IMR-90 (cell line): ENCODE measurements around the gene DEPDC1. TPM values are rescaled to one million over a fixed set of nuclear protein-coding genes. Genes with fewer than 3 reads are reported as not detected.

Source experiments
- ATAC-seq: fragments of 200-7000 bp; cut with Tn5 transposase; 2 replicates; pipeline ENCODE4 v1.9.1; 2020; ENCODE audit warnings: low read depth, mild to moderate bottlenecking, moderate library complexity
- BruUV-seq: library from RNA; stranded (reverse); fragments of 400-500 nt; replicated peaks from 2 replicates; lab custom pipeline; 2021; lab: Mats Ljungman, UMichigan
- CTCF ChIA-PET: fragments of 300-600 bp; formaldehyde crosslinking; extraction: SDS; loops from one replicate; lab custom pipeline; 2021; ENCODE audit warnings: antibody characterized with exemption; lab: Yijun Ruan, JAX
- POLR2A ChIA-PET: fragments of 300-600 bp; sonication (Branson Sonifier 250); formaldehyde crosslinking; loops from one replicate; lab custom pipeline; 2022; ENCODE audit warnings: antibody characterized with exemption; ENCODE audit not compliant: unreplicated experiment; lab: Charles Lee
- DNase-seq: peaks from one replicate; pipeline ENCODE4 v3.0.0; 2013
- H2AFZ ChIP-seq: replicated peaks from 2 replicates; pipeline ENCODE3; 2013; ENCODE audit warnings: low read length, mild to moderate bottlenecking; ENCODE audit not compliant: poor library complexity
- H2AK5ac ChIP-seq: 2 replicates; pipeline ENCODE4 v1.6.1; 2013; ENCODE audit warnings: low read depth, low read length, inconsistent platforms
- H2AK9ac ChIP-seq: replicated peaks from 2 replicates; pipeline ENCODE3; 2013; ENCODE audit warnings: mild to moderate bottlenecking, low read depth, low read length, moderate library complexity; ENCODE audit not compliant: poor library complexity
- H2BK120ac ChIP-seq: 2 replicates; pipeline ENCODE4 v1.6.1; 2013; ENCODE audit warnings: low read depth, low read length, inconsistent platforms
- H2BK15ac ChIP-seq: 3 replicates; pipeline ENCODE4 v1.6.1; 2013; ENCODE audit warnings: low read depth, low read length, inconsistent platforms
- H2BK20ac ChIP-seq: 2 replicates; pipeline ENCODE4 v1.6.1; 2013; ENCODE audit warnings: low read depth, mild to moderate bottlenecking, inconsistent platforms, low read length, moderate library complexity
- H2BK5ac ChIP-seq: 2 replicates; pipeline ENCODE4 v1.6.1; 2013; ENCODE audit warnings: mild to moderate bottlenecking, low read depth, low read length, inconsistent platforms; ENCODE audit not compliant: poor library complexity, severe bottlenecking
- H3K14ac ChIP-seq: replicated peaks from 2 replicates; pipeline ENCODE4 v1.6.1; 2013; ENCODE audit warnings: low read depth, low read length, inconsistent platforms
- H3K18ac ChIP-seq: 2 replicates; pipeline ENCODE4 v1.6.1; 2013; ENCODE audit warnings: low read depth, low read length, control low read depth
- H3K23ac ChIP-seq: 2 replicates; pipeline ENCODE4 v1.6.1; 2013; ENCODE audit warnings: low read depth, low read length, inconsistent platforms
- H3K27ac ChIP-seq: 2 replicates; pipeline ENCODE4 v1.5.1; 2013; ENCODE audit warnings: mild to moderate bottlenecking, control low read depth, low read length; ENCODE audit not compliant: insufficient read depth
- H3K27me3 ChIP-seq: 2 replicates; pipeline ENCODE4 v1.6.1; 2013; ENCODE audit warnings: low read length; ENCODE audit not compliant: control insufficient read depth, insufficient read depth
- H3K36me3 ChIP-seq: 2 replicates; pipeline ENCODE4 v1.6.1; 2013; ENCODE audit warnings: low read length, mixed read lengths; ENCODE audit not compliant: control insufficient read depth, insufficient read depth
- H3K4ac ChIP-seq: 2 replicates; pipeline ENCODE4 v1.6.1; 2013; ENCODE audit warnings: low read depth, low read length, inconsistent platforms
- H3K4me1 ChIP-seq: 2 replicates; pipeline ENCODE4 v1.6.1; 2013; ENCODE audit warnings: low read length, mixed read lengths; ENCODE audit not compliant: control insufficient read depth, insufficient read depth
- H3K4me2 ChIP-seq: 2 replicates; pipeline ENCODE4 v1.6.1; 2013; ENCODE audit warnings: low read depth, mild to moderate bottlenecking, control low read depth, low read length, moderate library complexity
- H3K4me3 ChIP-seq: 2 replicates; pipeline ENCODE4 v1.5.1; 2013; ENCODE audit warnings: low read depth, mild to moderate bottlenecking, control low read depth, low read length, moderate library complexity; ENCODE audit not compliant: insufficient read depth
- H3K56ac ChIP-seq: 2 replicates; pipeline ENCODE4 v1.6.1; 2013; ENCODE audit warnings: low read length, inconsistent platforms; ENCODE audit not compliant: insufficient read depth; ENCODE audit errors: extremely low read depth
- H3K79me1 ChIP-seq, 2 experiments: 2 replicates each; pipeline ENCODE4 v1.6.1; 2013; ENCODE audit warnings: low read length in 2 of 2, inconsistent platforms in 1 of 2, low read depth in 1 of 2
- H3K9ac ChIP-seq: 2 replicates; pipeline ENCODE4 v1.6.1; 2013; ENCODE audit warnings: low read depth, low read length, control low read depth
- H3K9me1 ChIP-seq: 2 replicates; pipeline ENCODE4 v1.6.1; 2013; ENCODE audit warnings: low read length, inconsistent platforms; ENCODE audit not compliant: insufficient read depth
- H3K9me3 ChIP-seq: 2 replicates; pipeline ENCODE4 v1.6.1; 2013; ENCODE audit warnings: low read length; ENCODE audit not compliant: control insufficient read depth, insufficient read depth
- H4K20me1 ChIP-seq: 2 replicates; pipeline ENCODE4 v1.6.1; 2013; ENCODE audit warnings: low read length, inconsistent platforms; ENCODE audit not compliant: insufficient read depth
- H4K5ac ChIP-seq: 2 replicates; pipeline ENCODE4 v1.6.1; 2013; ENCODE audit warnings: mild to moderate bottlenecking, low read depth, low read length, control low read depth
- H4K8ac ChIP-seq, 2 experiments: 2 replicates each; pipeline ENCODE4 v1.6.1; 2013; ENCODE audit warnings: low read depth in 2 of 2, low read length in 2 of 2, control low read depth in 1 of 2, inconsistent platforms in 1 of 2
- H4K91ac ChIP-seq: 2 replicates; pipeline ENCODE4 v1.6.1; 2013; ENCODE audit warnings: low read depth, low read length, inconsistent platforms; ENCODE audit not compliant: insufficient read depth
- CEBPB ChIP-seq: IDR thresholded peaks from 2 replicates; pipeline ENCODE4 v1.6.1; 2012; ENCODE audit warnings: low read depth, low read length, improper control_type of control experiment
- CHD1 ChIP-seq: IDR thresholded peaks from 2 replicates; pipeline ENCODE4 v1.6.1; 2012; ENCODE audit warnings: low read depth, low read length, improper control_type of control experiment
- CTCF ChIP-seq: conservative IDR thresholded peaks from 2 replicates; pipeline ENCODE4 v1.5.1; 2012; ENCODE audit warnings: mild to moderate bottlenecking, low read depth, low read length, improper control_type of control experiment
- ELK1 ChIP-seq: fragments of 150-350 bp; IDR thresholded peaks from 2 replicates; pipeline ENCODE4 v1.6.1; 2016; ENCODE audit warnings: low read depth, mild to moderate bottlenecking, low read length, moderate library complexity, borderline replicate concordance
- MAFK ChIP-seq: IDR thresholded peaks from 2 replicates; pipeline ENCODE4 v1.6.1; 2012; ENCODE audit warnings: low read depth, low read length, improper control_type of control experiment
- MAZ ChIP-seq: IDR thresholded peaks from 2 replicates; pipeline ENCODE4 v1.6.1; 2012; ENCODE audit warnings: low read depth, mild to moderate bottlenecking, low read length, improper control_type of control experiment, moderate library complexity, borderline replicate concordance
- MXI1 ChIP-seq: IDR thresholded peaks from 2 replicates; pipeline ENCODE4 v1.6.1; 2012; ENCODE audit warnings: low read depth, mild to moderate bottlenecking, low read length, moderate library complexity, borderline replicate concordance
- NFE2L2 ChIP-seq: fragments of 150-350 bp; IDR thresholded peaks from 2 replicates; pipeline ENCODE4 v1.6.1; 2016; ENCODE audit warnings: low read depth, mild to moderate bottlenecking, low read length
- POLR2A ChIP-seq: IDR thresholded peaks from 2 replicates; pipeline ENCODE4 v1.6.1; 2012; ENCODE audit warnings: mild to moderate bottlenecking, low read depth, low read length
- RAD21 ChIP-seq: IDR thresholded peaks from 2 replicates; pipeline ENCODE4 v1.6.1; 2012; ENCODE audit warnings: low read length, improper control_type of control experiment
- RFX5 ChIP-seq: IDR thresholded peaks from 2 replicates; pipeline ENCODE4 v1.8.0; 2012; ENCODE audit warnings: low read depth, mild to moderate bottlenecking, low read length, moderate library complexity
- SMC3 ChIP-seq: fragments of 150-350 bp; IDR thresholded peaks from 2 replicates; pipeline ENCODE4 v1.6.1; 2016; ENCODE audit warnings: low read depth, mild to moderate bottlenecking, antibody characterized with exemption, low read length, moderate library complexity
- USF2 ChIP-seq: fragments of 150-350 bp; IDR thresholded peaks from 2 replicates; pipeline ENCODE4 v1.6.1; 2017; ENCODE audit warnings: mild to moderate bottlenecking, antibody characterized with exemption, low read length, low read depth
- dilution Hi-C: fragments of 300-500 bp; cut with HindIII; formaldehyde crosslinking; loops from one replicate; pipeline ENCODE4 v1.14.3; 2018; ENCODE audit warnings: low sequenced_read_pairs; ENCODE audit not compliant: unreplicated experiment
- in situ Hi-C: fragments of 300-500 bp; cut with MboI; formaldehyde crosslinking; loops from 3 replicates; pipeline ENCODE4 v1.14.3; 2019; ENCODE audit warnings: low sequenced_read_pairs, inconsistent platforms, mixed read lengths
- intact Hi-C: fragments of 100-400 bp; cut with micrococcal nuclease; formaldehyde crosslinking; loops from 2 replicates; pipeline ENCODE4 v1.10.0; 2022
- polyA plus RNA-seq, 3 experiments: library from polyadenylated mRNA; depleted of rRNA; stranded (reverse); fragments of >200 nt; gene quantifications; 2 replicates each; pipeline ENCODE4 v1.2.3, GENCODE V29; 2012; ENCODE audit warnings: low replicate concordance in 1 of 3
- total RNA-seq: library from RNA; depleted of rRNA; stranded (reverse); fragments of >200 nt; gene quantifications from 2 replicates; pipeline ENCODE4 v1.2.3, GENCODE V29; 2012

Gene DEPDC1
- total and polyA plus RNA-seq, 2 of the 4 experiments (the other 2 are of a cell fraction), result 7.4 to 14.7 TPM

GRCh38 chr1:68538941-68539340 is 42.1 kb upstream of the DEPDC1 start:
- H3K14ac ChIP-seq, result no peak overlapping the region
- ATAC-seq, result no peak
- H2BK5ac ChIP-seq, result no peak overlapping the region
- H3K27me3 ChIP-seq, result no peaks in the 10 kb centered on the region
- no peak overlapping the region for H4K5ac ChIP-seq
- no peak overlapping the region for H3K4me3 ChIP-seq
- H3K9me3 ChIP-seq, result no peaks in the 10 kb centered on the region
- H3K9ac ChIP-seq, result no peak overlapping the region
- H3K4me2 ChIP-seq, result no peak overlapping the region
- H2BK15ac ChIP-seq, result no peak overlapping the region
- H3K4ac ChIP-seq, result no peak overlapping the region
- no TSS peak for BruUV-seq
- ChIA-PET CTCF (no interaction called here), POLR2A (no interaction called here)
- dilution Hi-C loops (no loop called here), intact Hi-C loops (no loop called here), in situ Hi-C loops (no loop called here)
- H2AK9ac ChIP-seq, result no peak overlapping the region
- H2AFZ ChIP-seq, result no peak overlapping the region
- no peaks in the 10 kb centered on the region for H3K79me1 ChIP-seq
- no peak for DNase-seq
- no peak for TF ChIP-seq USF2
- no peak for TF ChIP-seq SMC3
- no peak for TF ChIP-seq MXI1
- no peak for TF ChIP-seq ELK1
- TF ChIP-seq POLR2A, result no peak
- TF ChIP-seq NFE2L2, result no peak
- TF ChIP-seq RFX5, result no peak
- TF ChIP-seq CHD1, result no peak
- no peak for TF ChIP-seq MAFK
- TF ChIP-seq CEBPB, result no peak
- no peak for TF ChIP-seq MAZ
- TF ChIP-seq RAD21, result no peak
- TF ChIP-seq CTCF, result no peak
- no peaks in the 10 kb centered on the region for H4K20me1 ChIP-seq
- H3K18ac ChIP-seq, result no peak overlapping the region
- no peak overlapping the region for H3K56ac ChIP-seq
- H3K4me1 ChIP-seq, result no peaks in the 10 kb centered on the region
- no peaks in the 10 kb centered on the region for H3K36me3 ChIP-seq
- no peak overlapping the region for H4K91ac ChIP-seq
- no peak overlapping the region for H3K23ac ChIP-seq
- H2AK5ac ChIP-seq, result no peak overlapping the region
- H4K8ac ChIP-seq, result no peak overlapping the region
- H2BK120ac ChIP-seq, result no peak overlapping the region
- H3K9me1 ChIP-seq, result no peaks in the 10 kb centered on the region
- no peak overlapping the region for H3K27ac ChIP-seq
- H2BK20ac ChIP-seq, result no peak overlapping the region
